Neural cell (in vitro differentiated cells): Measurements from ENCODE around the gene ZNF789.

Experiments
- CTCF ChIP-seq: fragments of 450-650 bp; IDR thresholded peaks from 2 replicates; pipeline ENCODE4 v1.5.1; 2014; ENCODE audit warnings: antibody characterized with exemption, mild to moderate bottlenecking, moderate library complexity; ENCODE audit not compliant: poor library complexity, severe bottlenecking
- EZH2 ChIP-seq: fragments of 200-600, 300-800 bp; shearing (Covaris generic), sonication (generic); IDR thresholded peaks from 2 replicates; pipeline ENCODE4 v1.6.1; 2014; ENCODE audit warnings: antibody characterized with exemption, low read length, borderline replicate concordance, mild to moderate bottlenecking; ENCODE audit not compliant: insufficient read depth, poor library complexity, severe bottlenecking
- POLR2AphosphoS5 ChIP-seq: IDR thresholded peaks from 2 replicates; pipeline ENCODE4 v1.6.1; 2012
- RAD21 ChIP-seq: fragments of 450-650 bp; conservative IDR thresholded peaks from 2 replicates; pipeline ENCODE4 v1.6.1; 2014; ENCODE audit warnings: antibody characterized with exemption, mild to moderate bottlenecking, moderate library complexity
- REST ChIP-seq: IDR thresholded peaks from 2 replicates; pipeline ENCODE4 v1.6.1; 2012; ENCODE audit warnings: borderline replicate concordance
- TAF1 ChIP-seq: IDR thresholded peaks from 2 replicates; pipeline ENCODE4 v1.6.1; 2012; ENCODE audit warnings: low read depth

GRCh38 chr7:99465421-99465768 lies 7.3 kb upstream of the ZNF789 start:
- TF ChIP-seq CTCF (no peak), RAD21 (no peak), TAF1 (no peak), EZH2 (no peak), POLR2AphosphoS5 (no peak), REST (no peak)
